GM23338 (cell line): Measurements from ENCODE around the gene RAB21. TPM values are rescaled to one million over a fixed set of nuclear protein-coding genes. Genes with fewer than 3 reads are reported as not detected.

Experiments used
- ATAC-seq: fragments of 200-7000 bp; cut with Tn5 transposase; 3 replicates; pipeline ENCODE4 v1.9.1; 2020
- DNase-seq: peaks from one replicate; pipeline ENCODE4 v3.0.0-alpha.2; 2015; ENCODE audit warnings: low spot score
- H2AFZ ChIP-seq: fragments of 200-600 bp; sonication (generic); 2 replicates; pipeline ENCODE4 v1.8.0; 2016; ENCODE audit warnings: antibody characterized with exemption, mild to moderate bottlenecking, moderate library complexity
- H3F3A ChIP-seq: fragments of 200-600 bp; sonication (generic); replicated peaks from 2 replicates; pipeline ENCODE4 v1.8.0; 2017; ENCODE audit warnings: antibody characterized with exemption, mixed run types, low read depth
- H3K27ac ChIP-seq: fragments of 200-600 bp; sonication (generic); 2 replicates; pipeline ENCODE4 v1.6.1; 2016; ENCODE audit warnings: low read depth
- H3K27me3 ChIP-seq: fragments of 200-600 bp; sonication (generic); 2 replicates; pipeline ENCODE4 v1.8.0; 2016; ENCODE audit warnings: mild to moderate bottlenecking, mixed run types, moderate library complexity; ENCODE audit not compliant: insufficient read depth
- H3K36me3 ChIP-seq: fragments of 200-600 bp; sonication (generic); 2 replicates; pipeline ENCODE4 v1.8.0; 2016; ENCODE audit warnings: mild to moderate bottlenecking; ENCODE audit not compliant: insufficient read depth
- H3K4me1 ChIP-seq: fragments of 200-600 bp; sonication (generic); 2 replicates; pipeline ENCODE4 v1.8.0; 2016; ENCODE audit warnings: mild to moderate bottlenecking, moderate library complexity; ENCODE audit not compliant: insufficient read depth
- H3K4me2 ChIP-seq: fragments of 200-600 bp; sonication (generic); 2 replicates; pipeline ENCODE4 v1.7.1; 2017; ENCODE audit warnings: mixed run types
- H3K4me3 ChIP-seq: fragments of 200-600 bp; sonication (generic); 2 replicates; pipeline ENCODE4 v1.6.1; 2016; ENCODE audit warnings: mixed run types
- H3K79me2 ChIP-seq: fragments of 200-600 bp; sonication (generic); replicated peaks from 2 replicates; pipeline ENCODE4 v1.8.0; 2017; ENCODE audit warnings: mild to moderate bottlenecking; ENCODE audit not compliant: insufficient read depth
- H3K9me2 ChIP-seq: fragments of 200-600 bp; sonication (generic); 2 replicates; pipeline ENCODE4 v1.8.0; 2017; ENCODE audit not compliant: insufficient read depth
- H4K20me1 ChIP-seq: fragments of 200-600 bp; sonication (generic); replicated peaks from 2 replicates; pipeline ENCODE4 v1.8.0; 2017; ENCODE audit warnings: mild to moderate bottlenecking; ENCODE audit not compliant: insufficient read depth
- H3K27ac Mint-ChIP-seq: 2 replicates; pipeline ENCODE4 v1.8.0; 2020; ENCODE audit warnings: inconsistent platforms, mild to moderate bottlenecking, moderate library complexity, mixed read lengths
- H3K27me3 Mint-ChIP-seq: 3 replicates; pipeline ENCODE4 v1.8.0; 2022; ENCODE audit warnings: low read depth, mild to moderate bottlenecking, moderate library complexity, mixed read lengths, inconsistent platforms; ENCODE audit not compliant: insufficient read depth, poor library complexity
- H3K36me3 Mint-ChIP-seq: 3 replicates; pipeline ENCODE4 v1.8.0; 2021; ENCODE audit warnings: low read depth, mild to moderate bottlenecking, inconsistent platforms, moderate library complexity, mixed read lengths
- H3K4me1 Mint-ChIP-seq: 3 replicates; pipeline ENCODE4 v1.8.0; 2020; ENCODE audit warnings: mild to moderate bottlenecking, inconsistent platforms, mixed read lengths
- H3K4me3 Mint-ChIP-seq: 3 replicates; pipeline ENCODE4 v1.8.0; 2021; ENCODE audit warnings: moderate library complexity, mild to moderate bottlenecking, inconsistent platforms, mixed read lengths
- H3K9me3 Mint-ChIP-seq: 3 replicates; pipeline ENCODE4 v1.8.0; 2020; ENCODE audit warnings: moderate library complexity, mild to moderate bottlenecking, inconsistent platforms, mixed read lengths
- CREB1 ChIP-seq: fragments of 250-450 bp; sonication (Bioruptor Pico); IDR thresholded peaks from 2 replicates; pipeline ENCODE4 v1.5.0; 2020; ENCODE audit warnings: low read depth, mild to moderate bottlenecking, moderate library complexity
- ETS1 ChIP-seq: IDR thresholded peaks from 2 replicates; pipeline ENCODE4 v1.6.1; 2016; ENCODE audit warnings: antibody characterized with exemption
- EZH2 ChIP-seq: fragments of 200-600 bp; sonication (generic); IDR thresholded peaks from one replicate; pipeline ENCODE4 v1.8.0; 2017; ENCODE audit warnings: antibody characterized with exemption, mild to moderate bottlenecking, low read depth; ENCODE audit not compliant: unreplicated experiment
- EZH2phosphoT487 ChIP-seq: fragments of 200-600 bp; sonication (generic); IDR thresholded peaks from one replicate; pipeline ENCODE4 v1.8.1; 2018; ENCODE audit warnings: antibody characterized with exemption; ENCODE audit not compliant: unreplicated experiment
- JUNB ChIP-seq: IDR thresholded peaks from one replicate; pipeline ENCODE4 v1.6.1; 2016; ENCODE audit warnings: antibody characterized with exemption; ENCODE audit not compliant: unreplicated experiment
- NANOG ChIP-seq: IDR thresholded peaks from 2 replicates; pipeline ENCODE4 v1.6.1; 2016; ENCODE audit warnings: antibody characterized with exemption, borderline replicate concordance
- POLR2AphosphoS5 ChIP-seq: IDR thresholded peaks from 2 replicates; pipeline ENCODE4 v1.6.1; 2016; ENCODE audit warnings: antibody characterized with exemption, low read depth
- REST ChIP-seq: IDR thresholded peaks from one replicate; pipeline ENCODE4 v1.6.1; 2018; ENCODE audit warnings: antibody characterized with exemption; ENCODE audit not compliant: unreplicated experiment
- STAT1 ChIP-seq: IDR thresholded peaks from one replicate; pipeline ENCODE4 v1.6.1; 2016; ENCODE audit warnings: antibody characterized with exemption; ENCODE audit not compliant: unreplicated experiment
- ZNF114 ChIP-seq: fragments of 250-450 bp; sonication (Bioruptor Pico); IDR thresholded peaks from 2 replicates; pipeline ENCODE4 v1.5.0; 2020; ENCODE audit warnings: mild to moderate bottlenecking, moderate library complexity
- ZNF331 ChIP-seq: fragments of 250-450 bp; sonication (Bioruptor Pico); IDR thresholded peaks from 2 replicates; pipeline ENCODE4 v1.5.0; 2020; ENCODE audit warnings: low read depth, mild to moderate bottlenecking, moderate library complexity
- ZNF462 ChIP-seq: fragments of 250-450 bp; sonication (Bioruptor Pico); IDR thresholded peaks from 2 replicates; pipeline ENCODE4 v1.5.0; 2020; ENCODE audit warnings: mild to moderate bottlenecking, moderate library complexity
- polyA plus RNA-seq: library from polyadenylated mRNA; unstranded; fragments of >200 nt; fragmentation: Nextera tagmentation; extraction: Ambion mirVana; gene quantifications from 2 replicates; pipeline ENCODE4 v1.2.1, GENCODE V29; 2016
- total RNA-seq: library from RNA; depleted of rRNA; stranded (reverse); fragments of >200 nt; shearing (Covaris generic); gene quantifications from 2 replicates; pipeline ENCODE4 v1.2.3, GENCODE V29; 2014
- TF ChIP-seq, protein P1 (sequence below), 2 experiments: fragments of 200-600 bp in 1 of 2; sonication (generic) in 1 of 2; conservative IDR thresholded peaks; 2 replicates each; pipeline versions ENCODE4 v1.5.1 to v1.6.1; 2016 to 2017; ENCODE audit warnings: antibody characterized with exemption in 2 of 2, low read depth in 2 of 2, mild to moderate bottlenecking in 2 of 2, moderate library complexity in 1 of 2

The RAB21 gene
- total and polyA plus RNA-seq, 2 experiments from 2014 or later: 9.8 to 27.2 TPM

- TF ChIP-seq EZH2: no peak
- no peak for TF ChIP-seq POLR2AphosphoS5
- no peak for TF ChIP-seq ZNF331 (CRISPR knock-in tag)
- TF ChIP-seq CREB1 (CRISPR knock-in tag): no peak
- TF ChIP-seq REST: no peak
- no peak for TF ChIP-seq EZH2phosphoT487
- TF ChIP-seq STAT1: no peak
- no peak for TF ChIP-seq NANOG
- TF ChIP-seq JUNB: no peak
- TF ChIP-seq ZNF462 (CRISPR knock-in tag): no peak
- TF ChIP-seq ETS1: no peak
- TF ChIP-seq, protein P1, sequence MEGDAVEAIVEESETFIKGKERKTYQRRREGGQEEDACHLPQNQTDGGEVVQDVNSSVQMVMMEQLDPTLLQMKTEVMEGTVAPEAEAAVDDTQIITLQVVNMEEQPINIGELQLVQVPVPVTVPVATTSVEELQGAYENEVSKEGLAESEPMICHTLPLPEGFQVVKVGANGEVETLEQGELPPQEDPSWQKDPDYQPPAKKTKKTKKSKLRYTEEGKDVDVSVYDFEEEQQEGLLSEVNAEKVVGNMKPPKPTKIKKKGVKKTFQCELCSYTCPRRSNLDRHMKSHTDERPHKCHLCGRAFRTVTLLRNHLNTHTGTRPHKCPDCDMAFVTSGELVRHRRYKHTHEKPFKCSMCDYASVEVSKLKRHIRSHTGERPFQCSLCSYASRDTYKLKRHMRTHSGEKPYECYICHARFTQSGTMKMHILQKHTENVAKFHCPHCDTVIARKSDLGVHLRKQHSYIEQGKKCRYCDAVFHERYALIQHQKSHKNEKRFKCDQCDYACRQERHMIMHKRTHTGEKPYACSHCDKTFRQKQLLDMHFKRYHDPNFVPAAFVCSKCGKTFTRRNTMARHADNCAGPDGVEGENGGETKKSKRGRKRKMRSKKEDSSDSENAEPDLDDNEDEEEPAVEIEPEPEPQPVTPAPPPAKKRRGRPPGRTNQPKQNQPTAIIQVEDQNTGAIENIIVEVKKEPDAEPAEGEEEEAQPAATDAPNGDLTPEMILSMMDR (conservative IDR thresholded peaks at IDR 0.05; ENCODE audit: low read depth in 2 of 2): no peak
- TF ChIP-seq ZNF114: no peak
- H3K4me1 Mint-ChIP-seq: no peaks in the 10 kb centered on the region
- Histone ChIP-seq H3F3A (no peaks in the 10 kb centered on the region), H2AFZ (no peak overlapping the region), H4K20me1 (no peaks in the 10 kb centered on the region), H3K27me3 (no peaks in the 10 kb centered on the region), H3K79me2 (no peaks in the 10 kb centered on the region), H3K4me1 (no peaks in the 10 kb centered on the region), H3K4me2 (no peak overlapping the region), H3K27ac (no peak overlapping the region), H3K4me3 (no peak overlapping the region), H3K9me2 (no peaks in the 10 kb centered on the region), H3K36me3 (no peaks in the 10 kb centered on the region; the same call in 1 of the 2 replicates)
- H3K9me3 Mint-ChIP-seq: no peaks in the 10 kb centered on the region
- no peak overlapping the region for H3K27ac Mint-ChIP-seq
- no peaks in the 10 kb centered on the region for H3K36me3 Mint-ChIP-seq
- H3K4me3 Mint-ChIP-seq: no peak overlapping the region
- DNase-seq (no peak), ATAC-seq (no peak)
- no peaks in the 10 kb centered on the region for H3K27me3 Mint-ChIP-seq
These were observed 37.9 kb downstream of the RAB21 start for GRCh38 chr12:71792599-71792998.
